ENCODE data around the gene BTBD19. TPM values are rescaled to one million over a fixed set of nuclear protein-coding genes. Genes with fewer than 3 reads are reported as not detected.
A peak's percentile ranks its signal among the peaks of the same experiment; 100 is the strongest.
"Not testable (repeated sequence)": the region's sequence is repeated elsewhere in the genome, so short reads cannot be mapped to it uniquely, and the experiment has no call there.

The BTBD19 gene
- total RNA-seq, 1 donor from 2014 or later, result 5.7 TPM

DNA sequence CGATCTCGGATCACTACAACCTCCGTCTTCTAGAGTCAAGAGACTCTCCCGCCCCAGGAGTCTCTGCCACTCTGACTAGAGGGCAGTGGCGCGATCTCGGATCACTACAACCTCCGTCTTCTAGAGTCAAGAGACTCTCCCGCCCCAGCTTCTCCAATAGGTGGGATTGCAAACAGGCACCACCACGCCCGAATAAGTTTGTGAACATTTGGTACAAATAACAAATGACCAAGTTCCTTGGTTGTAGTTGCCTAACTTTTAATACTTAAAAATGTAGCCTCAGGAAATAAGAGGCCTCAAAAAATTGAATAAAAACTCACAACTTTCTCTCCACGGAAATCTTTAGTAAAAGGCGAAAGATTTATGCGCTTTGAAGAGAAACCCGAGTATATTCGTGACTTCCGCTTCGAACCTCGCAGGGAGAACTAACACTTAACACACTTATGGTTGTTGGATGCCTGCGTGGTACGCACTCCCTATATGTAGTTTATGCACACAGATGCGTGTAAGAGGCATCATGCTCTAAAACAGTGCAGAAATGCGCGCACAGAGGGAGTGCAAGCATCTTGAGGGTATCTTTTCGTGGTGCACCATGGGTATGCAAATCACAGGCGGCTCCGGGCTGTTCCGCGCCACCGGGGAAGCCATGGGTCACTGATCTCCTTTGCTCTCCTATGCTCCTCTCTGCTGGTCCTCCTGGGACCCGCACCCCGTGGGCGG, 11.4 kb downstream of the BTBD19 start:
- Histone ChIP-seq H3K36me3 (ENCODE audit: control insufficient read depth in 3 of 3, insufficient read depth in 3 of 3, low read length in 3 of 3) (peaks cover 0 to 2% (median 2%) of the 10 kb centered on the region in 3 donors), H3K9me3 (ENCODE audit: control insufficient read depth in 3 of 3, low read length in 3 of 3) (no peaks in the 10 kb centered on the region), H3K27ac (ENCODE audit: low read depth, low read length) (peak overlapping the region; percentile 89), H3K4me3 (ENCODE audit: low read length in 3 of 3) (peak overlapping the region; percentile 67 to 90 (median 73)), H3K27me3 (ENCODE audit: control insufficient read depth in 3 of 3, insufficient read depth in 3 of 3, low read length in 3 of 3) (no peaks in the 10 kb centered on the region), H3K4me1 (ENCODE audit: control insufficient read depth in 3 of 3, insufficient read depth in 3 of 3, low read length in 3 of 3) (peaks cover 7 to 15% (median 13%) of the 10 kb centered on the region in 3 donors), H3K9ac (ENCODE audit: low read depth in 1 of 3, low read length in 3 of 3) (peak overlapping the region; percentile 74 to 100 (median 87))

DNA sequence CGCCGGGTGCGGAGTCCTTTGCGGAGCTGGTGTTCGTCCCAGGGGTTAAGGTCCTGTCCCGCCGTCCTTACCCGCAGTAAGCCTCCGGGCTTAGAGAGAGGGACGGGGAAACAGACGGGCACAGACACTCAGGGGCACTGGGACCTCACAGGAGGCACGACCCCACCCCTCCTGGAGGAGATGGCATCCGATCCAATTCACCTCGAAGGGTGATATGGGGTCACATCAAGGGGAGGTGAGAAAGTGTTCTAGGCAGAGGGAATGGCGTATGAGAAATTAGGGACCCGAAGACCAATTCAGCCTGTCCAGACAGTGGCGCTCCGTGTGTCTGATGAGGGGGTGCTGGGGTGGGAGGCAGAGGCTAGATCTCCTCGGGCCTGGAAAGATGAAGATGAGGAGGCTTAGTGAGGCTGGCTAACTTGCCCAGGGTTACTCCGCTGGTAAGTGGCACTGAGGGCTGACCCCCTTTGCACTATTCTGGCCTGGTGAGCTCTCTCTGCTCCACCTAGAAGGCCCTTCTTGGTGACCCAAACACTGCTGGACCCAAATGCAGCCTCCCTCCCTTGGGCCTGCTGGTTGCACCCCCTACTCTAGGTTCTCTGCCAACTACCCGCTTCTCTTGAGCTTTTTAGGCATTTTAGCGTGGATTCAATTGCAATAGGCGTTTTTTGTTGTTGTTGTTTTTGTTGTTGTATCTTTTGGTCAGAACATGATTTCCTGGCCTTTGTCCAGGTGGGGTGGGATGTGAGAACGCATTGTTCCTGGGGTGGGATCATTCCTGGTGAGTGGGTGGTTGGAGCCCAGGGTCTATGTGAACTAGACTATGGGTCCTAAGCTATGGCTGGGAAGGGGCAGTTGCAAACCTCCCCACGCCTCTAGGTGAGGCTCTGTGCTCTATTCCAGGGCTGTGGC, 12.3 kb downstream of the BTBD19 start:
- H3K36me3 ChIP-seq (ENCODE audit: control insufficient read depth in 3 of 3, insufficient read depth in 3 of 3, low read length in 3 of 3), result peaks cover 0 to 2% (median 0%) of the 10 kb centered on the region in 3 donors
- no peaks in the 10 kb centered on the region for H3K9me3 ChIP-seq (ENCODE audit: control insufficient read depth in 3 of 3, low read length in 3 of 3)
- peak overlapping the region; percentile 67 to 90 (median 73) for H3K4me3 ChIP-seq (ENCODE audit: low read length in 3 of 3)
- peaks cover 7 to 15% (median 13%) of the 10 kb centered on the region in 3 donors for H3K4me1 ChIP-seq (ENCODE audit: control insufficient read depth in 3 of 3, insufficient read depth in 3 of 3, low read length in 3 of 3)
- peak overlapping the region; percentile 89 for H3K27ac ChIP-seq (ENCODE audit: low read depth, low read length)
- no peaks in the 10 kb centered on the region for H3K27me3 ChIP-seq (ENCODE audit: control insufficient read depth in 3 of 3, insufficient read depth in 3 of 3, low read length in 3 of 3)
- peak overlapping the region; percentile 74 to 100 (median 87) for H3K9ac ChIP-seq (ENCODE audit: low read depth in 1 of 3, low read length in 3 of 3)

DNA sequence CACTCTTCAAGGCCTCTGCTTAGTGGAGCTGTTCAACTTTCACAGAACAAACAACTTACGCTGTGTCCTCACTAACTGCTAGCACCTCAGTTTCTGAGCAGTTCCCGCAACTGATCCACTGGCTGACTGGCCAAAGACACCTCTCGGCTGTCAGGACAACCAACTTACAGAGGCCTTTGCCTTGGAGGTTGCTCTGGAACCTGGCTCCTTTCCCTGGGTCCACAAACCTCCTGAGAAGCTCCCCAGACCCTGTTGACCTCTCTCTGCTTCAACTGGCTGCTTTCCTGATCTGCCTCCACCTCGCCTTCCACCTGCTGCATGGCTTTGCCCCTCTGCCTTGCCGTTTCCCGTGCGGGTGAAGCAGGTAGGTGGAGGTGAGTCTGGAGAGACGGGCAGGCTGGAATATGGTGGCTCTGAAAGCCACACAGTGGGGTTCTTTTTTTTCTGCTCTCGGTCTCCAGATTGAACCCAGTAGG, 13.0 kb downstream of the BTBD19 start:
- no peaks in the 10 kb centered on the region for H3K36me3 ChIP-seq (ENCODE audit: control insufficient read depth in 3 of 3, insufficient read depth in 3 of 3, low read length in 3 of 3)
- H3K9ac ChIP-seq (ENCODE audit: low read depth in 1 of 3, low read length in 3 of 3), result peak overlapping the region in 1 of 3 donors; percentile 87
- H3K27ac ChIP-seq (ENCODE audit: low read depth, low read length), result no peak overlapping the region
- H3K9me3 ChIP-seq (ENCODE audit: control insufficient read depth in 3 of 3, low read length in 3 of 3), result no peaks in the 10 kb centered on the region
- H3K4me1 ChIP-seq (ENCODE audit: control insufficient read depth in 3 of 3, insufficient read depth in 3 of 3, low read length in 3 of 3), result peaks cover 10 to 19% (median 13%) of the 10 kb centered on the region in 3 donors
- H3K4me3 ChIP-seq (ENCODE audit: low read length in 3 of 3), result peak overlapping the region; percentile 13 to 90 (median 67)
- H3K27me3 ChIP-seq (ENCODE audit: control insufficient read depth in 3 of 3, insufficient read depth in 3 of 3, low read length in 3 of 3), result no peaks in the 10 kb centered on the region

DNA sequence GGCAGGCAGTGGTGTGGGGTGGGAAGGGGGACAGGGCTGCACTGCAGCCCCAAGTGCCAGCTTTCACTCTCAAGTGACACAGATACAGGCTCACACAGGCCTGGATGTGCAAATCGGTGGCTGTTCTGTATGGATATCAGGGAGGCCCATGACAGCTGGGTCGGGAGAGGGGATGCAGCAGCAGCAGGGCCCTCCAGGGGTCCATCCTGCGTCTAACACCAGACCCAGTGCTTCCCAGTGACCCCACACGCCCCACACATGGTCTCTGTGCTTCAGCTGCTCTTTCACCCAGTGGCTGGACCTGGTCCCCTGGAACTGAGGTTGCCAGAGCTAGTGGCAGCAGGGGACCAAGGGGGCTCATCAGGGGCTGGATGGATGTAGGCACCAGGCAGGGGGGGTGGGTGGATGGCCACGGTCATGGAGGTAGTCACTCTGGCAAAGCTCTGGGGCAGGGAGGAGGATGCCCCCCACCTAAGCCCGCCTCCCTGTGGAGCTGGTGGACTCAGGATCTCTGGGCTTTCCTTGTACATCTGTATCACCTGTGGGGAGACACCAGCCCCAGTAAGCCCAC, 13.9 kb downstream of the BTBD19 start:
- H3K4me1 ChIP-seq (ENCODE audit: control insufficient read depth in 3 of 3, insufficient read depth in 3 of 3, low read length in 3 of 3), result peaks cover 11 to 19% (median 13%) of the 10 kb centered on the region in 3 donors

DNA sequence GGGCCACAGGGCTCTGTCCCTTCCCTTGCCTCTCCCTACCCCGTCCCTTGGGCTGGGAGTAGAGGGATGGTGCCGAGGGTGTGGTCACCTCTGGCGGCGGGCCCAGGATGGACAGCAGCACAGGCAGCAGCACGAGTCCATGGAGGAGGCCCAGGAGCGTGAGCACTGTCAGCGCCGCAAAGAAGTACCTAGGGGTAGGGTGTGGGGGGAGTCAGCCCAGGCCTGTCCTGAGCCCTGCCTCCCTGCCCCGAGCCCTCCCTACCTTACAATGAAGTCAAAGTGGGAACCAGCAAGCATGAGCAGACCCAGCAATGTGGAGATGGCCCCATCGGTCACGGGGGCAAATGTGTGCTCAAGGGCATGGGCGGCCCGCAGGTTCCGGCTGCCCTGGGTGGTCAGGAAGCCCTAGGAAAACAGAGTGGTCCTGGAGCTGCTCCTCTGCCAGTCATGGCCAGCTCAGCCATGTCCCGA, 14.7 kb downstream of the BTBD19 start:
- Histone ChIP-seq H3K4me1 (ENCODE audit: control insufficient read depth in 3 of 3, insufficient read depth in 3 of 3, low read length in 3 of 3) (peaks cover 11 to 19% (median 13%) of the 10 kb centered on the region in 3 donors), H3K27ac (ENCODE audit: low read depth, low read length) (no peak overlapping the region), H3K27me3 (ENCODE audit: control insufficient read depth in 3 of 3, insufficient read depth in 3 of 3, low read length in 3 of 3) (no peaks in the 10 kb centered on the region), H3K9ac (ENCODE audit: low read depth in 1 of 3, low read length in 3 of 3) (no peak overlapping the region), H3K9me3 (ENCODE audit: control insufficient read depth in 3 of 3, low read length in 3 of 3) (no peaks in the 10 kb centered on the region), H3K36me3 (ENCODE audit: control insufficient read depth in 3 of 3, insufficient read depth in 3 of 3, low read length in 3 of 3) (no peaks in the 10 kb centered on the region), H3K4me3 (ENCODE audit: low read length in 3 of 3) (no peak overlapping the region)

More for the DNA sequence above, 13.9 kb downstream of the BTBD19 start:
- H3K27ac ChIP-seq (ENCODE audit: low read depth, low read length), result no peak overlapping the region
- no peaks in the 10 kb centered on the region for H3K9me3 ChIP-seq (ENCODE audit: control insufficient read depth in 3 of 3, low read length in 3 of 3)
- no peaks in the 10 kb centered on the region for H3K36me3 ChIP-seq (ENCODE audit: control insufficient read depth in 3 of 3, insufficient read depth in 3 of 3, low read length in 3 of 3)
- H3K4me3 ChIP-seq (ENCODE audit: low read length in 3 of 3), result no peak overlapping the region
- no peak overlapping the region for H3K9ac ChIP-seq (ENCODE audit: low read depth in 1 of 3, low read length in 3 of 3)
- no peaks in the 10 kb centered on the region for H3K27me3 ChIP-seq (ENCODE audit: control insufficient read depth in 3 of 3, insufficient read depth in 3 of 3, low read length in 3 of 3)

DNA sequence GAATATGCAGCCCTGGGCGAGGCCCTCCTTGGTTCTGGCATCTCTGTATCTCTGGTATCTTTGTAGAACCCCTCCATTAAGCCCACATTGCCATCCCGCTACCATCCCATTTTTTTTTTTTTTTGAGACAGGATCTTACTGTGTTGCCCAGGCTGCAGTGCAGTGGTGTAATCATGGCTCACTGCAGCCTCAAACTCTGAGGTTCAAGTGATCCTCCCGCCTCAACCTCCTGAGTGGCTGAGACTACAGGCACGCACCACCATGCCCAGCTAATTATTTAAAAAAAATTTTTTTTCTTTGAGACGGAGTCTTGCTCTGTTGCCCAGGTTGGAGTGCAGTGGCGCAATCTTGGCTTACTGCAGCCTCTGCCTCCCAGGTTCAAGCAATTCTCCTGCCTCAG, 16.1 kb downstream of the BTBD19 start:
- H3K4me1 ChIP-seq (ENCODE audit: control insufficient read depth in 3 of 3, insufficient read depth in 3 of 3, low read length in 3 of 3), result peaks cover 11 to 19% (median 13%) of the 10 kb centered on the region in 3 donors
- not testable (repeated sequence) for H3K36me3 ChIP-seq (ENCODE audit: control insufficient read depth in 3 of 3, insufficient read depth in 3 of 3, low read length in 3 of 3); H3K4me3 ChIP-seq (ENCODE audit: low read length in 3 of 3); H3K27ac ChIP-seq (ENCODE audit: low read depth, low read length); H3K27me3 ChIP-seq (ENCODE audit: control insufficient read depth in 3 of 3, insufficient read depth in 3 of 3, low read length in 3 of 3); H3K9me3 ChIP-seq (ENCODE audit: control insufficient read depth in 3 of 3, low read length in 3 of 3); H3K9ac ChIP-seq (ENCODE audit: low read depth in 1 of 3, low read length in 3 of 3)

DNA sequence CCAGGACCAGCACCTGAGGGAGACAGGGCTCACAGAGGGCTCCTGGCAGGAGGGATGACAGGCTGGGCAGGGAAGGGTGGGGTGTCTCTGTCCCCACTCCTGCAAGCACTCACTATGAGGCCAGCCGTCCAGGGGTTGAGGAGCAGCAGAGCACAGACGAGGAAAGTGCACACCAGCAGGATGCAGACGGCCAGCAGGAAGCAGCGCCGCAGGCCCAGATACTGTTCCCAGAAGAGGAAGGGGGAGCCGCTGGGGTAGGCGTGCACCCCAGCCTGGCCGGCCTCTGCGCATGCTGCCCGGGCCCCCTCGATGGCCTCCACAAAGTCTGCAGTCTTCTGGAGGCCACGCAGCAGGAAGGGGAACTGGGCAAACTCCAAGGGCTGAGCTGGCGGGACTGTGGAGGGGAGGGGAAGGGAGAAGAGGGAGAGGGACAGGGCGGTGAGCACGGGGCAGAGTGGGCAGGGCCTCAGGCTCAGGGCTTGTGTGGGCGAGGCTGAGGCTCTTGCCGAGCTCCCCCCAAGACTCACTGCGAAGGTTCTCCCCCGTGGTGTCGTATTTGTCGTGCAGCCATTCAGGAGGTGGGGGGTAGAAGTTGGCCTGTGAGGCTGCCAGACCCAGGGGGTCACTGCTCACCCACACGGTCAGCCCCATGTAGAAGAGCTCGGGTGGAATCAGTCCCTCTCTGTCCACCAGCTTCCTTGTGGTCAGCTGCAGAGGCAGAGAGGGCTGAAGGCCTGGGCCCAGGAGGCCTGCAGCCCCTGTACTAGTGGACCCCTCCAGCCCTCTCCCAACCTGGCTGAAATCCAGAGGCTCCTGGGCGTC, 18.3 kb downstream of the BTBD19 start:
- Histone ChIP-seq H3K4me1 (ENCODE audit: control insufficient read depth in 3 of 3, insufficient read depth in 3 of 3, low read length in 3 of 3) (peaks cover 0 to 4% (median 3%) of the 10 kb centered on the region in 3 donors), H3K9me3 (ENCODE audit: control insufficient read depth in 3 of 3, low read length in 3 of 3) (no peaks in the 10 kb centered on the region), H3K36me3 (ENCODE audit: control insufficient read depth in 3 of 3, insufficient read depth in 3 of 3, low read length in 3 of 3) (peaks cover 0 to 1% (median 0%) of the 10 kb centered on the region in 3 donors), H3K27me3 (ENCODE audit: control insufficient read depth in 3 of 3, insufficient read depth in 3 of 3, low read length in 3 of 3) (peaks cover 0 to under 1% (median under 1%) of the 10 kb centered on the region in 3 donors), H3K27ac (ENCODE audit: low read depth, low read length) (peak overlapping the region; percentile 12), H3K4me3 (ENCODE audit: low read length in 3 of 3) (no peak overlapping the region), H3K9ac (ENCODE audit: low read depth in 1 of 3, low read length in 3 of 3) (no peak overlapping the region)

DNA sequence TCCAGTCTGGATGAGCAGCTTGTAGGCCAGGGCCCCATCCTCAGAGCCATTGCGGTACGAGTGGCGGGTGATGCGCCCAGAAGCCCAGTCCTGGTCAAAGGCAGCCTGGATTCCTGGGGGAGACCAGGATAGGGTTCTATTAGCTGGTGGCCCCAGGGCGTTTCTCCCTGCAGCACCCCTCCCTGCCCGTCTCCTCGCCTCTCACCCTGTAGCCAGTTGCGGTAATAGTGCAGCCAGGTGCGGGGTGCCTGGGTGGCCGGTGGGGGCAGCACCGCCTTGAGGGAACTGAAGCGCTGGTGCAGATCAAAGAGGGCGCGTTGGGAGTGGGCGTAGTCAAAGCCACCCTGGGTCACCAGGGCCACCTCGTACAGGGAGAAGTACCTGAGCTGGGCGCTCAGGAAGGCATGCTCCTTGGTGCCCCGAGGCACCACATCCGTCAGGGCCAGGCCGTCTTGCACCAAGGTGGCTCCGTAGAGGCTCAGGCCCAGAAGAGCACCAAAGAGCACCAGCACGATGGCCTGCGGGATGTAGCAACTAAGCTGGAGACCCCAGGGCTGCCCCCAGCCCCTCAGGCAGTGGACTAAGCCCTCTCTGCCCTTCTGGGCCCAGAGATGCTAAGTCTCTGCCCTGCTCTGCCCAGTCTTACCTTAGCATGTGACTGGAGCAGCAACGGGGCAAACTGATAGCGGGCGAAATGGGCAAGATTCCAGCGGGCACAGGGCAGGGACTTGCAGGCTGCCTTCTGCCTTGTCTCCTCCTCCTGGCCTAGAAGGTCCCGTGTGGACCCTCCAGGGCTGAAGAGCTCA, 19.1 kb downstream of the BTBD19 start:
- Histone ChIP-seq H3K27me3 (ENCODE audit: control insufficient read depth in 3 of 3, insufficient read depth in 3 of 3, low read length in 3 of 3) (peaks cover 0 to 8% (median 2%) of the 10 kb centered on the region in 3 donors), H3K4me3 (ENCODE audit: low read length in 3 of 3) (no peak overlapping the region), H3K9me3 (ENCODE audit: control insufficient read depth in 3 of 3, low read length in 3 of 3) (no peaks in the 10 kb centered on the region), H3K9ac (ENCODE audit: low read depth in 1 of 3, low read length in 3 of 3) (no peak overlapping the region), H3K4me1 (ENCODE audit: control insufficient read depth in 3 of 3, insufficient read depth in 3 of 3, low read length in 3 of 3) (peaks cover 0 to 4% (median 3%) of the 10 kb centered on the region in 3 donors), H3K36me3 (ENCODE audit: control insufficient read depth in 3 of 3, insufficient read depth in 3 of 3, low read length in 3 of 3) (peaks cover 0 to 1% (median 0%) of the 10 kb centered on the region in 3 donors), H3K27ac (ENCODE audit: low read depth, low read length) (peak overlapping the region; percentile 12)

Measured in skeletal muscle tissue (tissue), 4 donors.